NCI-H2227 treated with DMSO at 0.1 percent for 48 hours (cell line): Measurements from ENCODE around the gene RAPGEF6.
"Not testable (repeated sequence)": the region's sequence is repeated elsewhere in the genome, so short reads cannot be mapped to it uniquely, and the experiment has no call there.

Source experiments
- DNase-seq: peaks from one replicate; lab custom pipeline; 2025; lab: John Stamatoyannopoulos, UW

RAPGEF6 gene

GRCh38 chr5:131495536-131496399 lies 139.3 kb downstream of the RAPGEF6 start:
- no peak for DNase-seq

- DNase-seq = no peak
Observed at GRCh38 chr5:131491749-131492148, 143.3 kb downstream of the RAPGEF6 start.

GRCh38 chr5:131488463-131488862 lies 146.6 kb downstream of the RAPGEF6 start:
- DNase-seq = no peak

GRCh38 chr5:131487371-131487770 lies 147.7 kb downstream of the RAPGEF6 start:
- DNase-seq = not testable (repeated sequence)

- DNase-seq = no peak
Observed at GRCh38 chr5:131482617-131483016, 152.4 kb downstream of the RAPGEF6 start.

GRCh38 chr5:131481569-131481968 lies 153.5 kb downstream of the RAPGEF6 start:
- DNase-seq = no peak

- DNase-seq = no peak
Observed at GRCh38 chr5:131475541-131475941, 159.5 kb downstream of the RAPGEF6 start.

GRCh38 chr5:131473731-131474130 lies 161.3 kb downstream of the RAPGEF6 start:
- DNase-seq = no peak

- DNase-seq = no peak
Observed at GRCh38 chr5:131466171-131466766, 168.8 kb downstream of the RAPGEF6 start.

- no peak for DNase-seq
Observed at GRCh38 chr5:131463656-131464055, 171.4 kb downstream of the RAPGEF6 start.

- no peak for DNase-seq
Observed at GRCh38 chr5:131462454-131462853, 172.6 kb downstream of the RAPGEF6 start.

- DNase-seq = no peak
Observed at GRCh38 chr5:131461742-131462141, 173.3 kb downstream of the RAPGEF6 start.

- DNase-seq = peak; percentile 26
Observed at GRCh38 chr5:131460867-131461572, 174.0 kb downstream of the RAPGEF6 start.

GRCh38 chr5:131460133-131460532 lies 174.9 kb downstream of the RAPGEF6 start:
- no peak for DNase-seq

GRCh38 chr5:131459216-131459615 lies 175.8 kb downstream of the RAPGEF6 start:
- DNase-seq = no peak

GRCh38 chr5:131457193-131457592 lies 177.8 kb downstream of the RAPGEF6 start:
- DNase-seq = no peak

GRCh38 chr5:131450941-131451340 lies 184.1 kb downstream of the RAPGEF6 start:
- DNase-seq = no peak

GRCh38 chr5:131441184-131441583 lies 193.8 kb downstream of the RAPGEF6 start:
- no peak for DNase-seq

GRCh38 chr5:131436081-131436480 lies 198.9 kb downstream of the RAPGEF6 start:
- DNase-seq = no peak

GRCh38 chr5:131433109-131433508 lies 201.9 kb downstream of the RAPGEF6 start:
- DNase-seq = no peak

- DNase-seq = no peak
Observed at GRCh38 chr5:131431794-131432193, 203.2 kb downstream of the RAPGEF6 start.

- no peak for DNase-seq
Observed at GRCh38 chr5:131430794-131431193, 204.2 kb downstream of the RAPGEF6 start.

GRCh38 chr5:131426011-131426410 lies 209.0 kb downstream of the RAPGEF6 start:
- no peak for DNase-seq
